Left forelimb (tissue), 1 donor: ENCODE measurements around the gene SETBP1.

Experiments
- DNase-seq: peaks from one replicate; pipeline ENCODE4 v3.0.0-alpha.2; 2018; ENCODE audit warnings: low spot score

Gene SETBP1

GRCh38 chr18:44816477-44816876, 135.8 kb downstream of the SETBP1 start:
- no peak for DNase-seq

- no peak for DNase-seq
These were observed 137.3 kb downstream of the SETBP1 start for GRCh38 chr18:44817831-44818473.

- DNase-seq = no peak
These were observed 138.1 kb downstream of the SETBP1 start for GRCh38 chr18:44818668-44819403.

GRCh38 chr18:44819944-44820510, 139.3 kb downstream of the SETBP1 start:
- DNase-seq = no peak

GRCh38 chr18:44821924-44822323, 141.2 kb downstream of the SETBP1 start:
- no peak for DNase-seq

- no peak for DNase-seq
These were observed 142.6 kb downstream of the SETBP1 start for GRCh38 chr18:44823286-44823685.

- DNase-seq = no peak
These were observed 143.1 kb downstream of the SETBP1 start for GRCh38 chr18:44823782-44824181.

- no peak for DNase-seq
These were observed 144.2 kb downstream of the SETBP1 start for GRCh38 chr18:44824884-44825283.

GRCh38 chr18:44826418-44827259, 146.0 kb downstream of the SETBP1 start:
- DNase-seq = peak; percentile 72

GRCh38 chr18:44828080-44828479, 147.4 kb downstream of the SETBP1 start:
- DNase-seq = no peak

GRCh38 chr18:44830581-44830980, 149.9 kb downstream of the SETBP1 start:
- no peak for DNase-seq

- DNase-seq = no peak
These were observed 153.1 kb downstream of the SETBP1 start for GRCh38 chr18:44833786-44834185.

GRCh38 chr18:44834867-44835469, 154.3 kb downstream of the SETBP1 start:
- DNase-seq = no peak

- no peak for DNase-seq
These were observed 155.0 kb downstream of the SETBP1 start for GRCh38 chr18:44835703-44836102.

- no peak for DNase-seq
These were observed 155.6 kb downstream of the SETBP1 start for GRCh38 chr18:44836263-44836662.

- no peak for DNase-seq
These were observed 156.9 kb downstream of the SETBP1 start for GRCh38 chr18:44837482-44838180.

- DNase-seq = no peak
These were observed 158.4 kb downstream of the SETBP1 start for GRCh38 chr18:44838971-44839666.

GRCh38 chr18:44840058-44840790, 159.5 kb downstream of the SETBP1 start:
- DNase-seq = no peak

GRCh38 chr18:44841221-44841620, 160.5 kb downstream of the SETBP1 start:
- DNase-seq = no peak
